NK-92 (cell line): ENCODE measurements around the gene JOSD1.

Experiments used
- DNase-seq: peaks from one replicate; lab custom pipeline; 2025; ENCODE audit not compliant: unreplicated experiment; lab: John Stamatoyannopoulos, UW

The JOSD1 gene

GRCh38 chr22:38733724-38734381, 33.1 kb upstream of the JOSD1 start:
- no peak for DNase-seq

GRCh38 chr22:38733329-38733723, 32.6 kb upstream of the JOSD1 start:
- no peak for DNase-seq

- no peak for DNase-seq
These were observed 31.6 kb upstream of the JOSD1 start for GRCh38 chr22:38732251-38732815.

- DNase-seq = no peak
These were observed 31.0 kb upstream of the JOSD1 start for GRCh38 chr22:38731703-38732161.

- no peak for DNase-seq
These were observed 29.7 kb upstream of the JOSD1 start for GRCh38 chr22:38730411-38730871.

GRCh38 chr22:38729946-38730345, 29.2 kb upstream of the JOSD1 start:
- no peak for DNase-seq

GRCh38 chr22:38728871-38729796, 28.4 kb upstream of the JOSD1 start:
- DNase-seq = no peak

- no peak for DNase-seq
These were observed 27.0 kb upstream of the JOSD1 start for GRCh38 chr22:38727530-38728451.

GRCh38 chr22:38727123-38727522, 26.4 kb upstream of the JOSD1 start:
- no peak for DNase-seq

- no peak for DNase-seq
These were observed 25.3 kb upstream of the JOSD1 start for GRCh38 chr22:38725900-38726655.

GRCh38 chr22:38724926-38725571, 24.3 kb upstream of the JOSD1 start:
- no peak for DNase-seq

GRCh38 chr22:38724176-38724575, 23.4 kb upstream of the JOSD1 start:
- no peak for DNase-seq

GRCh38 chr22:38721551-38721950, 20.8 kb upstream of the JOSD1 start:
- DNase-seq = no peak

GRCh38 chr22:38720350-38720749, 19.6 kb upstream of the JOSD1 start:
- no peak for DNase-seq

GRCh38 chr22:38719196-38719595, 18.5 kb upstream of the JOSD1 start:
- DNase-seq = no peak

- no peak for DNase-seq
These were observed 17.7 kb upstream of the JOSD1 start for GRCh38 chr22:38718414-38718813.

GRCh38 chr22:38717244-38717643, 16.5 kb upstream of the JOSD1 start:
- DNase-seq = no peak

GRCh38 chr22:38716826-38717225, 16.1 kb upstream of the JOSD1 start:
- DNase-seq = no peak

- no peak for DNase-seq
These were observed 15.5 kb upstream of the JOSD1 start for GRCh38 chr22:38716271-38716670.

- DNase-seq = no peak
These were observed 15.1 kb upstream of the JOSD1 start for GRCh38 chr22:38715852-38716251.
